ENCODE results near the gene COL11A1.
"Not testable (repeated sequence)": the region's sequence is repeated elsewhere in the genome, so short reads cannot be mapped to it uniquely, and the experiment has no call there.

COL11A1 gene
- 0 to 6.8 (median 0) reads per million in 17 experiments for total RNA-seq

DNA sequence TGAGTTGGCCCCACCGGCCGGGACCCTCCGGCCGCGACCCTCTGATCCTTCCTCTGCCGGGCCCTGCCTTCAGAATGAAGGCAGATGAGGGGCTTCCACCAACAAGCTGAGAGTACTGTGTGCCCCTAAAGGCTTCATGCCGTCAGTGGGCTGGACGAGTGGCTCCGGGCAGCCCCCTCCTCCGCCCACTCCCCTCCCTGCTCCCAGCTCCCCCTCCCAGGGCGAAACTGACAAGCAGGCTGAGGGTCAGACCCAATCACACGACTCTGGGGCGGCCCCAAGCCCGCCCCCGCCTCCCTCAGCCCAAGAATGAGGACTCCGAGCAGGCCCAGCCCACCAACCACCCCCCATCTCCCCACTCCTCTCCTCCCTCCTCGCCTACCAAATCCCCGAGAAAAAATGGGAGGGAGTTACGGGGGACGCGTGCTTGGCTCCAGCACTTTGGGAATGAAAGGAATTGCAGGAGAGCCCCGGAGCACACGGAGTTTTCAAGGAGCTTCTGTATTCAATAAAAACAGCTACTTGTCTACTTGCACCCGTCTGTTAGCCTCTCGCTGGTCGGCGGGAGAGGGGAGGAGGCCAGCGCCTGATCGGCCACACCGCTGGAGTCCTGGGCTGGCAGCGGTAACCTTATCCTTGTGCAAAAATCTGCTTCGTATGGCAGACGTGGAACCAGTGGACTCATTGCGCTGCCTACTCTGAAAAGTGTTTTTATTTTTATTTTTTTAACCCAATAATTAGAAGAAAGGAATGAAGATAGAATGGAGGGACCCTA, at the start of gene COL11A1:
TSS of gene COL11A1 (minus strand) at position 147 of the 775 bp plus-strand sequence. CDS start 344 bp downstream, outside the sequence.
- no peak for DNase-seq

DNA sequence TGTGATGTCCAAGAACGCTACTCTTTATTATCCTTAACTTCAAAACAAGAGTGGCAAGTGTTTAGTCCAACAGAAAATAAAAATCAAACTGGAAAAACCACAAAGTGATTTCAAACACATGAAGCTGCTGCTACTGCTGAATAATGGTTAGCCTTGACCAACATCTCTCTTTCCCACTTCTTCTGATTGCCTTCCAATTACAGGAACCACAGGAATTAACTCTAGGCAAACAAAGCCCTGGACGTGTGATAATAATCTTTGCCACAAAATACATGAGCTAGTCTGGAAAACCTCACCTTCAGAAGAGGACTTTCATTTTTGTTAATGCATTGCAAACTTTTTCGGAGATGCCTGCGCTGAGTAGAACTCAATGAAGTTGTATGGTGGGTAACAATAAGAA, 48.6 kb upstream of the COL11A1 start:
- DNase-seq = no peak

DNA sequence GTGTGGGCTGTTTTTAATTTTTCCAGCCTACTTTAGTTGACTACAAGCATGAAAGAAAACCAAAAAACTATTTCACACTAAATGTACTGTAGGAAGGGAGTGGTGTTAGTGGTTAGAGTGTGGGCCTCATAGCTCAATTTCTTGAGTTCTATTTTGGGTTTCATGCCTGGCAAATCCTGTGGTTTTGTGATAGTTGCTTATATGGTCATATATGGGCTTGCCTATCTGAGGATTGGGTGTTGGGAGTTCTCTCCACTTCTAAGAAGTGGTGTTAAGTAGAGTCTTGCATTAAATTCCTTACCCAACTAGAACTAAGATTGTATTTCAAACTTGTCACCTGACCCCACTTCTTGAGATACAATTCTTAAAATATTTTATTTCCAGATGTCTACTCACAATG, 37.8 kb upstream of the COL11A1 start:
- no peak for DNase-seq

DNA sequence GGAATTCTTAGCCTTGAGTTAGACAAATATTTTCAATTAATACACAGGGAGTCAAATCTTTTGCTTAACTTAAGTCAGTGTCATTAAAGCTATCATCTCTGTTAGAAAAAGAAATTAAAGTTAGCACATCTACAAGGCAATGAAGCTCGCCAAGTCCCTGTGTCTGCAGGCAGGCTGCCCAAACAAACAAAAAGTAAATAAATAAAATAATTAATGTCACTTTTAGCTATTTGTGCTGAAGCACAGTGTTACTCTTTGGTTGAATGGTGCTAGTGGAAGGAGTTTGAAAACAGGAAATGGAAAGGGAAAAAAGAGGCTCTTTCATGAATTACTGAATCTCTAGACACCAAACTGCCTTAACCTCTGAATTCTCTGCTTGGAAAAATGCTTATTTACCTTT, 37.1 kb upstream of the COL11A1 start:
- no peak for DNase-seq

DNA sequence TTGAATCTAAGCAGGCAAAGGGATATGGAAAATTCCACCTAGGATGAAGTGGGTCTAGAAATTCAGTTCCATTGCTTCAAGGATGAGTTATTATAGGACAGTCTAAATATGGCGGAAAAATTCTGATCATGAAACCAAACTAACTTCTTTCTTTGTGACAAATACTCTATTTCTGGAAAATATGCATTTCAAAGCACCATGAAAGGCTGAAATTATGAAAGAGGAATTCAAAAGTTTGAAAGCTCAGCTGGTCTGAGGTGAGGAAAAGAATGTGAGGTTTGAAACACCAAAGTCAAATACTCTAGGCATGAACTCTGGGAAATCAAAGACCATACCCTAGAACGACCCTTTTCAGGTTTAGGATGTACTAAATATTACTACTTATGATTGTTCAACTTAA, 36.4 kb upstream of the COL11A1 start:
- DNase-seq = no peak

DNA sequence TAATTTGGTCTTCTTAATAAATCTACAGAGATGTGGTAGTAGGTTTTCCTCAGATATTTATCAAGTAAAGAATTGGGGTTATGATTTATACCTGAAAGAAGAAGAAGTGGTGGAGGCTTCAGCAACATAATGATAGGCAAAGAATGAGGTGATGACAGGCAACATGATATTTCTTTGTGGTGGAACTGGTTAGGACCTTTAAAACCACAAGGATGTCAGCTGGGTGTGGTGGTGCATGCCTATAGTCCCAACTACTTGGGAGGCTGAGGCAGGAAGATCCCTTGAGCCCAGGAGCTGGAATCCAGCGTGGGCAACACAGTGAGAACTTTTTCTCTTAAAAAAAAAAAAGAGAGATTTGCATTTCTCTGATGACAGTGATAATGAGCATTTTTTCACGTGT, 34.1 kb upstream of the COL11A1 start:
- no peak for DNase-seq

DNA sequence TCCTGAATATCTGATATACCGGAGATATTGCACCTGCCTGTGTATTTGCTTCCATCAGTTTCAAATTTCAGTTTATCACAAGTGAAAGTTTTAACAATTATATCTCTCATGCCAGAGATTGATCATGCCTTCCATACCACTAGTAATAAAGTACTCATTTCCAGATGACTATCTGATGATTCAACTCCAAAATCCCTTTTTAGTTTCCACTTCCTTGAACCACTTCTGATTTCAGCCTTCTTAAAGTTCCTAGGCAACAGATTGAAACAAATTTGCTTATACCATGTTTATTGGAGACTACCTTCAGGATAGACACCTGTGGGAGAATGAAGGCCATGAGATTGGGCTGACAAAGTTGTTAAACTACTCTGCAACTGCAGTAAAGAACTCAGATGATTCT, 21.5 kb upstream of the COL11A1 start:
- DNase-seq = no peak

DNA sequence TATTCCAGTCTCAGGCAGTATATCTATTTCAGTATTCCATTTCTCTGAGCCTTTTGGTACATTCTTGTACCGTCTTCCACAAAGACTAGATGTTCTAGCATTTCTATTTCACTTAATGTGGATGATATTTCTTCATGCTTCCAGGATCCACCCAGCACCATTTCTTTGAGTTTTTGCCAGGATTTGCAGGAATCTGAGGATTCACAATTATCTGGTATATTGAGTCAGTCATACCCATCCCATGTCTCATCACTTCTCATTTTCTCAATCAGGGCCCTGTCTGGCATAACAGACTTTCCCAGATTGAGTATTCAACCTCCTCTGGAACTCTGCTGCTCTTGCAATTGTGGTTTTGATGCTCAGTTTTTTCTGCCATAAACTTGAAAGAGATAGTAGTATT, 20.9 kb upstream of the COL11A1 start:
- DNase-seq = no peak

DNA sequence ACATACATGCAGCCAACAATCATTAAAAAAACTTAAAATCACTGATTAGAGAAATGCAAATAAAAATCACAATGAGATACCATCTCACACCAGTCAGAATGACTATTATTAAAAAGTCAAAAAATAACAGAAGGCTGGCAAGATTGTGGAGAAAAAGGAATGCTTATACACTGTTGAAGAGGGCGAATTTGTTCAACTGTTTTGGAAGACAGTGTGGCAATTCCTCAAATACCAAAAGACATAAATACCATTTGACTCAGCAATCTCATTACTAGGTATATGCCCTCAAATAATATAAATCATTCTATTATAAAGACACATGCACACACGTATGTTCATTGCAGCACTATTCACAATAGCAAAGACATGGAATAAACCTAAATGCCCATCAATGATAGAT, 19.9 kb upstream of the COL11A1 start:
- not testable (repeated sequence) for DNase-seq

DNA sequence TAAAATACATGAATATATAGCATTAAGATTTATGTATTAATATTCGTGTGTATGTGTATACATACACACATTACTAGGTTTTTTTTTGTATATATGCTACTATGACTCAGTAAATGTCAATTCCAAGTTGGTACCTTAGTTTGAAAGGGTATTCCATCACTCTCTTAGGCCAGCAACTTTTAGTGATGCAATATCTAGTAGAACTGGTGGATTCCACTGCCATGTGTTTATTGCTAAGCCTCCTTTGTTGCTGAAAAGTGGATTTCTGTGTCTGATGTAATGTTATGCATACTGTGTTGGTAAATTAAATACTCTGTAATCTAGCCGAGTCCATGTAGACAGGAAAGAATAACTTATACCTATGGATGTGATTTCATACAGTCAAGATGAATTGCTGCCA, 16.9 kb upstream of the COL11A1 start:
- no peak for DNase-seq

DNA sequence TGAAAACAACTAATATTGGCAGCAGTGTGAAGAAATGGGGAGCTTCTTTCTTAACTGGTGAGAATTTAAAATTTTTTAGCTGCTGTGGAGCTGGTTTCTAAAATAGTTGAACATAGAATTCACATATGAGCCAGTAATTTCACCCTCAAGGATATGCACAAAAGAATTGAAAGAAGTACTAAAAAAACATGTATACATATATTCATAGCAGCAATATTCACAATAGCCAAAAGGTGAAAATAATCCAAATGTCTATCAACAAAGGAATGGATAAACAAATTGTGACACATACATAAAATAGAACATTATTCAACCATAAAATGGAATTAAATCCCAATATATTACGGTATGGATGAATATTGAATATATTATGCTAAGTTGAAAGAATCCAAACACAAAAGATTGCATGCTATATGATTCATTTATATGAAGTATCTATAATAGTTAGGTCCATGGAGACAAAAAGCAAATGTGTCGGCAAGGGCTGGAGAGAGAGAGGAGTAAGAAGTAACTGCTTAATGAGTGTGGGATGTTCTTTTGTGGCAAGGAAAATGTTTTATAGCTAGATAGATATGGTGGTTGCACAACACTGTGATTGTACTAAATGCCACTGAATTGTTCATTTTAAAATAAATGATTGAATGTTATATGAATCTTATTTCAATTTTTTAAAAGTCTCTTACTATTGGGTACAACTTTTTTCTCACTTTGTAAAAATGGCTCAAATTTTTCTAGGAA, 14.8 kb upstream of the COL11A1 start:
- DNase-seq = no peak

DNA sequence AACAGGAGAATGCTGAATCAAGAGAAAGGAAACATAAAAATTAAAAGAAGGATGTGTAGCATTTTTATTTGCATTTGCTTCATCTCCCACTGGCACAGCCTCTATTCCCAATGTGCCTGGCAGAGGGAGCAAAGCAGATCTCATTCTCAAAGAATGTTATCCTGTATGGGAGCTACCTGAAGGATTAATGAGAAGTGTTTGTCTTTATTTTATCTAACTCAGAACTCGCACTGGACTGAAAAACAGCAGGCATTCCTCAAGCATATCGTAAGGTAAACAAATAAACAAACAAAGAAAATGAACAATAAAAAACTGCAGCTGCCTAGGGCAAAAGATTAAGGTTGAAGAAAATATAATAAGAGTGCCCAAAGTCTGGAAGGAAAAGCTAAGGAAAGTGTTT, 12.7 kb upstream of the COL11A1 start:
- no peak for DNase-seq

DNA sequence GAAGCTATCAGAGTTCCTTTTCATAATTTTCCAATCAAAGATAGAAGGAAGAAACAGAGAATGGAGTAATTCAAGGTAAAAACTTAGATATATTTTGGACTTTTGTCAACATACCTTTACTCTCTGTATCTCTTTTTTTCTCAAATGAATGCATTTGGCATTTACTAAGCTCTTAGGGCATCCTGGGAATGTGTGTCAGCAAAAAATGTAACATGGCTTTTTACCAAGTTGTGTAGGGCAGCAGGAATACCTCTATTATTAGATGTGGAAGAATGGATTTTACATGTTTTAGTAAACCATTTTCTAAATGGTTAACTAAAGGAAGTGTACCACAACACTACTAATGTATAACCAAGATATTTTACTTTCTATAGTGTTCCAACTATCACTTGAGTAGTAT, 4.2 kb upstream of the COL11A1 start:
- DNase-seq = no peak

DNA sequence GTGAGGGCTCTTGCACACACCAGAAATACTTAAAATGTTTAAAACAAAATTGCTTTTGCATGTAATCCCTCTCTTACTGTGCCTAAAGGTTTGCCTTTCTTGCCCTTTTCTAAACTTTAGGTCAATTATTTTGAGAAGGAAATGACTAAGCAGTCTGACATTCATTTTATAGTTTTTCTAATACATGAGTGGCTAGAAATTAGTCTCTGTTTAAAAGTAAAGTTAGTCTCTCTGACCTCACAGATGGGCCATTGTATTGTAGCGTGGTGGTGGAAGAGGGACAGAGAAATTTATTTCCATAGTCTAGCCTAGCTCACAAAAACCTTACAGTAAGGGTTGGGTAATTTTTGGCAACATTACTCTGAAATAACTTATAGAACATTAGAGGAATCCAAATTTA, 3.6 kb upstream of the COL11A1 start:
- DNase-seq = no peak

DNA sequence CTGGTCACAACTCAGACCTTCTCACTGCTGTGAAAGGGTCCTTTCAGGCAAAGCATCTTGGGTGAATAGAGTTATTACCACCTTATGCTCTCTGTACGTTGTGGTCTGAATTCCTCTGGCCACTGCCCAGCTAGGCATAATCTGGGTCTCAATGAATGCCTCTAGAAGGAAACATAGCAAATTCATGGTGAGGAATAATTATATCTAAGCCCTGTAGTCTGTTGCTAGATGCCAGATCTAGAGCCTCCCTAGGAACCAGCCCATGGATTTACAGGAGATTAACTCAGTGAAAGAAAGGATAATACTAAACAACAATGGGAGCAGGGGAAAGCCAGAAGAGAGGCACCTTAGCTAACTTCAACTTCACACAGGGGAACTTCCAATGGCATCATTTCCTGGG, 2.4 kb upstream of the COL11A1 start:
- DNase-seq = no peak

DNA sequence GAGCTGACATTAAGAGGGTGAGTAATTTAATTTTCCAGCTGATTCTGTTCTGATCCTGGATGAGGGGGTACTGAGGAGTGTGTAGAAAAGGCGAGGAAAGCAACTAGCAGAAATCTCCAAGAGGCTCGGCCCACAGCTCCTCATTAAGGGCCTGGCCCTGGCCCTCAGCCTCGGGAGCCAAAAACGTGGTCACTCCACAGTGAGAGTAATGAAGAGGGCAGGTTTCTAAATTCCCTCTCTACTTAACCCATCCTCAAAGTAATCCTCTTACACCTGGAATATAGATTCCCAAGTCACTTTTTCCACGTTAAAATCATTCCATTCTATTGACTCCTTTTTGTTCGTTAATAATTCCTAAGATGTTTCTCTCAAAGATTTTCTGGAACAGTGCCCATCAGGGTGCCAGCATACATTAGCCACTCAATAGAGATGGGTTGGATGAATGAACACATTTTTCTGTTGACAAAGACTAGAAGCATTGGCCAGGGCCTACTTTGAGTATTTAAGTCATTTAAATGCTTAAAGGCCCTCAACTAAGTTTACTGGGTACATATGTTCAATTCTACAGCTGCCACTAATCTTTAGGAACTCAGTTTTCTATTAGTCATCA, 1.1 kb upstream of the COL11A1 start:
- no peak for DNase-seq

DNA sequence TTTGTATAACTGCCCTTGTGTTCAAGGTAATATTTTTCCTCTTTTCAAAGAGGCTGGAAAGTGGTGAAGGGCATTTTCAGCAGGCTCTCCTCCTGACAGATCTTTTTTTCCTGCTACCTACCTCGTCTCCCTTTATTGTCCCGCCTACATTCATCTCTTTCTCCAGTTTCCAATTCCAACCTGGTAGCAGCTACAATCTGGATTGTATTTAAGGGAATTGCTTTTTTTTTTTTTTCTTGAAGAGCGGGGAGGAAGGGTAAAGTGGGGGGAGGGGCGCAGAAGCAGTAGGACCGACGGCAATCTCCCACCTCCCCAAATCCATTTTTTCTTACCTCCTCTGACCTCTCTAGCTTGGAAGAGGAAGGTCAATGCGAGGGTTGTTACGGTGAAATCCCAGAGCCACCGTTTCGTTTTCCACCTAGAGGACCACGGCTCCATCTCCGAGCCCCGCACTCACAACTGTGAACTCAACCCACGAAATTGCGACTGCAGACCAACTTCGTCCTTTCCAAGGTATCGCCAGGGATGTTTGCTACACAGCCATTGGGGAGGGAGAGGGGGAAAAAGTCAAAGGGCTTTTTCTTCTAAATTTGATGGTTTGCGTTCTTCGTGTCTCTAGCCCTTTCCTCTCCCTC, 464 bp downstream of the COL11A1 start:
- no peak for DNase-seq

DNA sequence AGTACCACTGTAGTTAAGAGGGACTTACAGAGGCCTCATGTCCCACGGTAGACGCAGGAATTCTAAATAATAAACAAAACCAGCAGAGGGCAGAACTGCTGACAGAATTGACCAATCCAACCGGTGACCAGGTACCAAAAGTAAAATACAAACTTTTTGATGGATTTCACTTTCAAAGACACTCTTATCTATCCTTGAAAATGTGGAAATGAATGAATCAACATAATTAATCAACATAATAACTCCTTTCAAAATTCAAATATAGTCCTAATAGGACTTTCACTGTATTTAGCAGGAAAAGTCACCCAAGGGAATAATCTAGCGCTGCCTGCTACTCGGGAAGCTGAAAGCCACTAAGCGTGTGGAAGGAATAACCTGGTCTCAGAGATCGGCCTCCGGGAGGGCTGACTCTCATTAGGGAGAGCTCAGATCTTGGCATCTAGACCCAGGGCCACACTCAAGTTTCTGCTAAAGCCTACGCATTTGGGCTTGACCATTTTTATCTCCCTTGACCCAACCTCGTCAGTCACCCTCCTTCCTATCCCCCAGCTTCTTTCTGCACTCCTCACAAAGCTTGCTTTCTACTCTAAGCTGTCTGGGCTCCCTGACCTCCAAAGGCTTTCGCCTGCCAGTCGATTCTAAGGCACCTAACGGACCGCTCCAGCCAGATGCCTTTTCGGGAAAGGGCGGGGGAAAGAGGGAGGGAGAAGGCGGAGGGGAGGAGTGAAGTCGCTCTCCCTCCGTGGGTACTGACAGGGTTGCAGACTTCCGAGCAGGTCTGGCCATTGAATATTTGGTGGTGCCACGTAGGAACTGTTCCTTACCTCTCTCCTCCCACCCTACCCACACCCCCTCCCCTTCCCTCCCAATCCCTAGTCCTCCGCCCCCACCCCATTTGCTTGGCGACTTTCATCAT, 1.6 kb downstream of the COL11A1 start:
- peak; percentile 7 to 46 (median 26) for DNase-seq

DNA sequence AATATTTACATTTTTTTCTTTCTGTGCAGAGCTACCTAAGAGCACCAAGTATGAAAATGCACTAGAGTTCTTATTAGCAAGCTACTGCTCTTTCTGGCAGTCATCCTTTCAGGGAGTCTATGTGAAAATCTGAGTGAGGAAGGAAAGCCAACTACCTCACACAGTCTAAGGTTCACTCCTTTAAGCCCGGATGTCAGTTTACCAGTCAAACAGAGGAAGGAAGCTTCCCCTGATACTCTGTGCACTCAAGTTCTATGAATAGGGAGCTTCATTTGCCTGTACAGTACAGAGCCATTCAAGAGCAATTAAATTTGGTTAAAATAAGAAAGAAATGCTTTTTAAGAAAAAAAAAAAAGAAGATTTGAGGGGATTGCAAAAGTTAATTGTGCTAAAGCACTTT, 6.9 kb downstream of the COL11A1 start:
- no peak for DNase-seq

DNA sequence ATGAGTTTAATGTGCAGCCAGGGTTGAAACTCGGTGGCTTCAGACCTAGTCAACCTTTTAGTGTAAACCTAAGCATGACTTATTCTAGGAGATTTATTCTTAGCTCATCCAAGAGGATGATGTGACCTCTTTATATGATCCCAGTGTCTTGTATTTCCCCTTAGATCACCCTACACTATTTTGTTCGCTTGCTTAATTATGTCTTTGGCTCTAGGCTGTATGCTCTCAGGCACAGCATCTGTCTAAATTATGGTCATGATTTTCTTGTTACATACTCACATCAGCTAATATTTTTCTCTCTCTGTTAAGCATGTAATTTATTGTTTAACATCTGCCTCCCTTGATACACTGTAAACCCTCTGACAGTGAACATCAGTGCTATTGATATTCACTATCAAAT, 19.1 kb downstream of the COL11A1 start:
- no peak for DNase-seq

DNA sequence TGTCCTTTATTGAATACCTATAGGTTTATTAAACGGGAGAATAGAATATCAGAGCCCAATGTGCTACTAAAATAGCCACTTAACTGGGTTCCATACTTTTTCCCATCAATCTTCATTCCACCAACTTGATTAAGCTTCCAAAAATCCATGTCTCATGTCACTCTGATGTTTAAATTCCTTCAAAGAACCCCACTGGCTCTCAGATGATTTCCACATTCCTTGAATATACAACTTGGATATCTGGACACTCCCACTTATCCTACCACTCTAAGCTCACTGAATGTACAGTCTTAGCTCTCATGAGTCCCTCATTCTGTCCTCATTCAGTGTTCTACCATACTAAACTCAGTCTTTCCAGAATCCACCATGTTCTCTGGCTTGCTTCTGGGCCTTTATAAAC, 21.1 kb downstream of the COL11A1 start:
- no peak for DNase-seq

DNA sequence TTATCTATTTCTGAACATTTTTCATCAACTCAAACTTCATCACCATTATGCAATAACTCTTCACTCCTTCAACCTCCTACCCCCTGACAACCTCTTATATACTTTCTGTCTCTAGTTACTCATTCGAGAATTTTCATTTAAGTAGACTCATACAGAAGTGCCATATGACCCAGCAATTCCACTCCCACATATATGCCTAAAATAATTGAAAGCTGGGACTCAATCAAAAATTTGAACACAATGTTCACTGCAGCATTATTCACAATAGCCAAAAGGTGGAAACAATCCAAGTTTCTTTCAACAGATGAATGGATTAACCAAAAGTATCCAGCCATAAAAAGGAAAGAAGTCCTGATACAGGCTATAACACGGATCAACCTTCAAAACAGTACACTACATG, 24.1 kb downstream of the COL11A1 start:
- DNase-seq = no peak

All from suppressor macrophage (primary cell).